SJSA1 (cell line): ENCODE data around the gene CHRNA1. TPM values are rescaled to one million over a fixed set of nuclear protein-coding genes. Genes with fewer than 3 reads are reported as not detected.

Experiments used
- DNase-seq, 2 experiments: peaks; one replicate each; pipeline ENCODE4 v3.0.0-alpha.2; 2015 to 2020; ENCODE audit warnings: low spot score in 2 of 2, low read depth in 1 of 2
- H3K27ac ChIP-seq: fragments of 250-450 bp; sonication (Bioruptor Pico); 2 replicates; pipeline ENCODE4 v1.5.1; 2020; ENCODE audit warnings: mild to moderate bottlenecking, moderate library complexity
- H3K27me3 ChIP-seq: fragments of 250-450 bp; sonication (Bioruptor Pico); replicated peaks from 2 replicates; pipeline ENCODE4 v1.5.1; 2020; ENCODE audit warnings: mild to moderate bottlenecking, moderate library complexity
- H3K36me3 ChIP-seq: fragments of 250-450 bp; sonication (Bioruptor Pico); 2 replicates; pipeline ENCODE4 v1.5.1; 2020; ENCODE audit warnings: mild to moderate bottlenecking
- H3K4me1 ChIP-seq: fragments of 250-450 bp; sonication (Bioruptor Pico); replicated peaks from 2 replicates; pipeline ENCODE4 v1.6.1; 2021; ENCODE audit warnings: mild to moderate bottlenecking
- H3K4me3 ChIP-seq: fragments of 250-450 bp; sonication (Bioruptor Pico); 2 replicates; pipeline ENCODE4 v1.5.1; 2020; ENCODE audit warnings: mild to moderate bottlenecking
- H3K9me3 ChIP-seq: fragments of 250-450 bp; sonication (Bioruptor Pico); replicated peaks from 2 replicates; pipeline ENCODE4 v1.5.1; 2020; ENCODE audit warnings: mild to moderate bottlenecking
- total RNA-seq: library from RNA; depleted of rRNA; stranded (reverse); fragments of >200 nt; shearing (Covaris generic); gene quantifications from 2 replicates; pipeline ENCODE4 v1.2.3, GENCODE V29; 2014; rRNA removed

The CHRNA1 gene
- 0.16 TPM in 1 of 2 replicates, not detected in the other for total RNA-seq

- no peak within 1 kb of the TSS for H3K27ac ChIP-seq
- DNase-seq, result peak in 1 of 2 experiments; percentile 50
- H3K4me3 ChIP-seq, result no peak within 1 kb of the TSS
- no peaks in the 10 kb centered on the region; the same call in 1 of the 2 replicates for H3K9me3 ChIP-seq
- no peaks in the 10 kb centered on the region for H3K36me3 ChIP-seq
- H3K27me3 ChIP-seq, result no peaks in the 10 kb centered on the region
- H3K4me1 ChIP-seq, result peaks cover 19% of the 10 kb centered on the region
These were observed at the start of gene CHRNA1 for GRCh38 chr2:174764280-174765255. TSS of gene CHRNA1 (minus strand) at chr2:174764472. CDS start at chr2:174764394, 78 bp downstream.

GRCh38 chr2:174812037-174812436 lies 47.8 kb upstream of the CHRNA1 start:
- Histone ChIP-seq H3K27ac (no peak overlapping the region), H3K9me3 (no peaks in the 10 kb centered on the region)
- no peak for DNase-seq

GRCh38 chr2:174807931-174808330 lies 43.7 kb upstream of the CHRNA1 start:
- Histone ChIP-seq H3K27me3 (no peaks in the 10 kb centered on the region), H3K4me3 (no peak overlapping the region), H3K27ac (peak overlapping the region; percentile 97), H3K9me3 (no peaks in the 10 kb centered on the region), H3K36me3 (peaks cover 4% of the 10 kb centered on the region; the same call in 1 of the 2 replicates), H3K4me1 (peaks cover 31% of the 10 kb centered on the region)
- no peak for DNase-seq

More at GRCh38 chr2:174812037-174812436, 47.8 kb upstream of the CHRNA1 start:
- peaks cover 4% of the 10 kb centered on the region; the same call in 1 of the 2 replicates for H3K36me3 ChIP-seq
- no peak overlapping the region for H3K4me3 ChIP-seq
- peaks cover 19% of the 10 kb centered on the region for H3K4me1 ChIP-seq
- no peaks in the 10 kb centered on the region for H3K27me3 ChIP-seq

- Histone ChIP-seq H3K27ac (no peak overlapping the region), H3K4me1 (peaks cover 52% of the 10 kb centered on the region), H3K36me3 (peaks cover 14% of the 10 kb centered on the region), H3K9me3 (no peaks in the 10 kb centered on the region), H3K27me3 (no peaks in the 10 kb centered on the region), H3K4me3 (no peak overlapping the region)
- DNase-seq, result no peak
These were observed 41.5 kb upstream of the CHRNA1 start for GRCh38 chr2:174805803-174806202.

- Histone ChIP-seq H3K4me1 (peaks cover 55% of the 10 kb centered on the region), H3K27ac (peak overlapping the region; percentile 85), H3K27me3 (no peaks in the 10 kb centered on the region), H3K36me3 (peaks cover 20% of the 10 kb centered on the region), H3K4me3 (no peak overlapping the region), H3K9me3 (no peaks in the 10 kb centered on the region)
- peak in 1 of 2 experiments; percentile 77 for DNase-seq
These were observed 38.2 kb upstream of the CHRNA1 start for GRCh38 chr2:174802459-174802858.

GRCh38 chr2:174800436-174801205 lies 36.3 kb upstream of the CHRNA1 start:
- DNase-seq, result no peak
- Histone ChIP-seq H3K36me3 (peaks cover 20% of the 10 kb centered on the region), H3K9me3 (0 out of 2 replicates have a peak, but pooled peaks cover 3% of the 10 kb centered on the region), H3K4me1 (peaks cover 47% of the 10 kb centered on the region), H3K4me3 (no peak overlapping the region), H3K27me3 (no peaks in the 10 kb centered on the region), H3K27ac (no peak overlapping the region)

GRCh38 chr2:174798801-174799200 lies 34.5 kb upstream of the CHRNA1 start:
- peaks cover 52% of the 10 kb centered on the region for H3K4me1 ChIP-seq
- H3K27me3 ChIP-seq, result no peaks in the 10 kb centered on the region
- DNase-seq, result no peak
- H3K36me3 ChIP-seq, result peaks cover 20% of the 10 kb centered on the region
- 0 out of 2 replicates have a peak, but pooled peaks cover 3% of the 10 kb centered on the region for H3K9me3 ChIP-seq
- no peak overlapping the region for H3K4me3 ChIP-seq
- no peak overlapping the region for H3K27ac ChIP-seq

- Histone ChIP-seq H3K27ac (peak overlapping the region; percentile 44), H3K4me1 (peaks cover 48% of the 10 kb centered on the region), H3K4me3 (no peak overlapping the region), H3K36me3 (peaks cover 20% of the 10 kb centered on the region), H3K27me3 (no peaks in the 10 kb centered on the region), H3K9me3 (0 out of 2 replicates have a peak, but pooled peaks cover 3% of the 10 kb centered on the region)
- peak in 1 of 2 experiments; percentile 43 for DNase-seq
These were observed 33.6 kb upstream of the CHRNA1 start for GRCh38 chr2:174797781-174798276.

GRCh38 chr2:174796319-174796771 lies 32.1 kb upstream of the CHRNA1 start:
- no peak for DNase-seq
- Histone ChIP-seq H3K27me3 (no peaks in the 10 kb centered on the region), H3K4me1 (peaks cover 34% of the 10 kb centered on the region), H3K9me3 (0 out of 2 replicates have a peak, but pooled peaks cover 3% of the 10 kb centered on the region), H3K36me3 (peaks cover 14% of the 10 kb centered on the region), H3K27ac (no peak overlapping the region), H3K4me3 (no peak overlapping the region)

- DNase-seq, result no peak
- no peaks in the 10 kb centered on the region for H3K27me3 ChIP-seq
- peaks cover 9% of the 10 kb centered on the region; the same call in 1 of the 2 replicates for H3K36me3 ChIP-seq
- H3K4me1 ChIP-seq, result peaks cover 22% of the 10 kb centered on the region
- 0 out of 2 replicates have a peak, but pooled peaks cover 3% of the 10 kb centered on the region for H3K9me3 ChIP-seq
- H3K27ac ChIP-seq, result no peak overlapping the region
- H3K4me3 ChIP-seq, result no peak overlapping the region
These were observed 30.6 kb upstream of the CHRNA1 start for GRCh38 chr2:174794851-174795374.

- peaks cover 26% of the 10 kb centered on the region for H3K4me1 ChIP-seq
- 0 out of 2 replicates have a peak, but pooled peaks cover 7% of the 10 kb centered on the region for H3K9me3 ChIP-seq
- H3K36me3 ChIP-seq, result no peaks in the 10 kb centered on the region
- no peak for DNase-seq
- H3K27ac ChIP-seq, result no peak overlapping the region
- no peak overlapping the region for H3K4me3 ChIP-seq
- no peaks in the 10 kb centered on the region for H3K27me3 ChIP-seq
These were observed 28.2 kb upstream of the CHRNA1 start for GRCh38 chr2:174792309-174793025.

- H3K4me1 ChIP-seq, result peaks cover 33% of the 10 kb centered on the region
- no peaks in the 10 kb centered on the region for H3K36me3 ChIP-seq
- DNase-seq, result no peak
- 0 out of 2 replicates have a peak, but pooled peaks cover 7% of the 10 kb centered on the region for H3K9me3 ChIP-seq
- no peaks in the 10 kb centered on the region for H3K27me3 ChIP-seq
- no peak overlapping the region for H3K4me3 ChIP-seq
- no peak overlapping the region for H3K27ac ChIP-seq
These were observed 27.5 kb upstream of the CHRNA1 start for GRCh38 chr2:174791746-174792280.
